Epidermal melanocyte (primary cell): ENCODE data around the gene FKBP8.

ENCODE experiments used
- DNase-seq: peaks from one replicate; pipeline ENCODE4 v3.0.0; 2011; ENCODE audit warnings: low spot score; ENCODE audit not compliant: insufficient read length

FKBP8 gene

DNA sequence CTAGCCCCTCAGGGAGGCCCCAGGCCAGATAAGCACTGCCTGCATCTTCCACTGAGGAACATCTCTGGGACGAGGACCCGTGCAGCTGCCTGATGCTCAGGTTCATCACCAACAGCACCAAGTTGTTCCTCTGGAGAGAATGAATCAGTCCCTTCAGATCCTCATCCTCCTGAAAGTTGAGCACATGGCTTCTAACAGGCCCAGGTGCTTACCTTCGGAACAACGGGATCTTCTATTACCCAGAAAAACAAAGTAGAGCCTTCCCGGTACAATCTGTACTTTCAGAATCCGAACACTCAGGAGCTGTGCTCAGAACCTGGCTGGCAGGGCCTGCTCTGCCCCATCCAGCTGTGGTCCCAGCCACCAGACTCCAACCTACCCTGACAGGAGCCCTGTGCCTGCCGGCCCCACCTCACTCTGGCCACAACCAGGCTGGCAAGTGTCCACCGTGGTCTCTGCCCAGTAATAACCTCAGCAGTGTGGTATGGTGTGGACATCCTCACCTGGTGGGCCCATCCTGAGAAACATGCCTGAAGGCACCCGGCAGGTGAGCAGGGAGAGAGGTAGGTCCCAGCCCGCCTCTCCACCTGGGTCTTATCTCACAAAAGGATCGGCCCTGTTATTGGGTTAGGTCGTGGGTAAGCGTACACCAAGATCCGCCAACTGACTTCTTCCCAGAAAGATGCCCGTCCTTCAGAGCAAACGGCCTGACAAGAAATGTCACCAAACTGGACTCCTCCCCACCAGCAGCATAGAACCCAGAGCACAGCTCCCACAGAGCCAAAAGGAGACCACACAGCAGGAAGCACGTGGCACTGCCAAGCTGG, 55.6 kb downstream of the FKBP8 start:
- DNase-seq: peak; percentile 72

DNA sequence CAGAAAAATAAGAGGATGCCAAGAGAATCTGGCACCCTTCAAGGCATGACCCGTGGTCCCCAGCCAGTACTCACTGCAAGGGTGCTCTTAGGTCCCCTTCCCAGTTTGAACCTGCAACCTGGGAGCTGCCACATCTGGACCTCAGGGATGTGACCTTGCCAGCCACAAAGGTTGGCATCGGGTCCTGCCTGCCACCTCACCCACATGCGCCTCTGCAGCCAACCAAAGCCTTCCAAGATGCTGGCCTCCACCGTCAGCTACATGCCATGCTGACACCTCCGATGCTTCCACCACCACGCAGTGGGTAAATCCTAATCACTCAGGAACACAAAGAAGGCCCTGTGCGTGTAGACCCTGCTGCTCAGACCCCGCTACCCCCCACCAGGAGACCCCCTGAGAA, 56.6 kb downstream of the FKBP8 start:
- DNase-seq: no peak

DNA sequence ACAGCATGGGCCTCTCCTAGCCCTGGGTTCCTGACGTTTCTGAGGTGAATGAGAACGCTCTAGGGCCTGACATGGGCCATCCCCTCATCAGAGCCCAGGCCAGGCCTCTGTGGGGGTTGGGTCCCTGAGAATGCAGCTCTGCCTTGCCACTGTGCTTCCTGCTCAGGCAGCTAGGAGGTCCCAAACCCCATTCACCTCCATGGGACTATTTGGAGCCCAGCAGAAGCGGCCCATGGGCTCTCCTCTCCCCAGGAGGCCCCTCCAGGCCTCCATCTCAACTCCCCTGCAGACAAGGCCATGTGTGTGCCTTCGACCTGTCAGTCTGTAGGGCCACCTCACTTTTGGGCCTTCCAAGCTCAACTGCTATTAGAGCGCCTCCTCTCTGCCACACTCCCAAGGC, 58.4 kb downstream of the FKBP8 start:
- DNase-seq: no peak

DNA sequence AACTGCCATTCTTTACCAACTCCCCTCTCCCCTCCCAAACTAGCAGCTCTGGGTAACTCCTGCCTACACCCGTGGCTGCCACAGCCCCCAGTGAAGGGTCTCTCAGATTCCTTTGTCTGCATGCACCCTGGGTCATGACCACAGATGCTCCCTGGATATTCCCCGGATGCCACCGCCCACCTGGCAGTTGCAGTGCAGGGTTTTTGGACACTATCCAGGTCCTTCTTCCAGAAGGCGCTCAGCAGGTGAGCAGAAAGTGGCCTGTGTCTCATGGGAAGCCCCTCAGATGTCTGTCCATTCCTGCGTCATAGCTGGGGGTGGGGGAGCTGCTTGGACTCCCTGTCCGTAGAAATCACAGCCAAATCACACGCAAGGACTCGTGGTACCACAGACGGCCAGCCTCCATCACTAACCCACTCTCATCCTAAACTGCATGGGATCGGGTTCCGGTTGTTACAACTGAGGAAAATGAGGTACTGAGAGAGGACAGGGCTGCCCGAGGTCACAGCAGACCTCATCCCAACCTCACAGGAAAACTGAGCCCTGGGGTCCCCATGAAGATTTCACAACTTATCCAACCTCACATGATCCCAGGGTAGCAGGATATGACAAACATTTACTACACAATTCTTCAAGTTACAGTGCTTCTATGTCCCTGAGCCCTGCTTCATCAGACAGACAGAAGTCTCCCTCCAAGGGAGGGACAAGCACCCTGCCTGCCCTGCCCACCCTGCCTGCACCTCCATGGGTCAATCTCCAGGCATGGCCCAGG, 60.1 kb downstream of the FKBP8 start:
- no peak for DNase-seq
